Stimulated activated CD8-positive, alpha-beta memory T cell treated with anti-CD3 and anti-CD28 coated beads, Interleukin-4, amount 100 ng/mL, for 48 hours (primary cell): ENCODE results near the gene DBH.

ENCODE experiments used
- DNase-seq: peaks from one replicate; pipeline ENCODE4 v3.0.0-alpha.2; 2020

DBH gene

GRCh38 chr9:133647148-133647547 lies 11.0 kb downstream of the DBH start:
- no peak for DNase-seq

GRCh38 chr9:133647765-133648469 lies 11.8 kb downstream of the DBH start:
- DNase-seq, result no peak

- DNase-seq, result no peak
Observed at GRCh38 chr9:133649194-133649593, 13.0 kb downstream of the DBH start.

- no peak for DNase-seq
Observed at GRCh38 chr9:133650026-133650425, 13.9 kb downstream of the DBH start.

GRCh38 chr9:133653638-133654037 lies 17.5 kb downstream of the DBH start:
- no peak for DNase-seq

GRCh38 chr9:133654736-133655657 lies 18.8 kb downstream of the DBH start:
- no peak for DNase-seq

GRCh38 chr9:133655701-133656100 lies 19.5 kb downstream of the DBH start:
- DNase-seq, result no peak

GRCh38 chr9:133656211-133657119 lies 20.3 kb downstream of the DBH start:
- DNase-seq, result no peak

- no peak for DNase-seq
Observed at GRCh38 chr9:133657120-133657661, 21.0 kb downstream of the DBH start.

- DNase-seq, result no peak
Observed at GRCh38 chr9:133658442-133659431, 22.6 kb downstream of the DBH start.

- DNase-seq, result no peak
Observed at GRCh38 chr9:133659516-133659915, 23.4 kb downstream of the DBH start.

GRCh38 chr9:133661846-133662540 lies 25.8 kb downstream of the DBH start:
- no peak for DNase-seq

- no peak for DNase-seq
Observed at GRCh38 chr9:133664173-133665050, 28.2 kb downstream of the DBH start.

- DNase-seq, result no peak
Observed at GRCh38 chr9:133665096-133665495, 28.9 kb downstream of the DBH start.

- no peak for DNase-seq
Observed at GRCh38 chr9:133665535-133665934, 29.4 kb downstream of the DBH start.

GRCh38 chr9:133666387-133666786 lies 30.2 kb downstream of the DBH start:
- DNase-seq, result no peak

GRCh38 chr9:133666845-133667244 lies 30.7 kb downstream of the DBH start:
- DNase-seq, result no peak

GRCh38 chr9:133667759-133668450 lies 31.7 kb downstream of the DBH start:
- no peak for DNase-seq

GRCh38 chr9:133669182-133669801 lies 33.1 kb downstream of the DBH start:
- no peak for DNase-seq
